ENCODE results near the gene NKAIN2.
"Not testable (repeated sequence)": the region's sequence is repeated elsewhere in the genome, so short reads cannot be mapped to it uniquely, and the experiment has no call there.

Gene NKAIN2

DNA sequence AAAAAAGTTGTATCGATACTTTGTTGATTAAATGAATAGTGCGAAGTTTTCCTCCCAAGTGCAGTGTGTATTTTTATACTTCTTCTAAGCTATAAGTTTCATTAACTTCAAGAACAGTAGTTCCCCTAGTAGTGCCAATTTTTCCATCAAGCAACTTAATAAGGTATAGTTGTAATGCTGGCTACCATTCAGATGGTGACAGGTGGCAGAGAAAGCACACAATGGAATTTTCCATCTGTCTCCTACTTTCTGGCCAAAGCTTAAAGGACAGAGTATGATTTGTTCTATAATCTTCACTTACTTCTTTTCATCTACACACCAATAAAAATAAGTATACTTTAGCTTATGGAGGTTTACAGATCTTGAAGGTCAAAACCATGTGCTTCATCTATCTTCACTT lies 431.1 kb downstream of the NKAIN2 start:
- Histone ChIP-seq H2AFZ (ENCODE audit: low read length) (no peak overlapping the region), H3K4me3 (ENCODE audit: low read length) (no peak overlapping the region), H3K36me3 (replicated peaks; ENCODE audit: insufficient read depth, low read length) (no peaks in the 10 kb centered on the region), H3K9ac (ENCODE audit: low read length) (no peak overlapping the region), H3F3A (ENCODE audit: insufficient read depth, low read length) (no peaks in the 10 kb centered on the region), H3K27me3 (replicated peaks; ENCODE audit: insufficient read depth, low read length) (no peaks in the 10 kb centered on the region), H3K4me1 (ENCODE audit: low read length) (no peaks in the 10 kb centered on the region), H4K20me1 (ENCODE audit: insufficient read depth, low read length) (no peaks in the 10 kb centered on the region), H3K27ac (ENCODE audit: low read length) (no peak overlapping the region), H3K79me2 (ENCODE audit: low read length) (no peaks in the 10 kb centered on the region), H3K4me2 (ENCODE audit: low read depth, low read length) (no peak overlapping the region), H3K9me2 (replicated peaks; ENCODE audit: insufficient read depth, low read length) (no peaks in the 10 kb centered on the region), H3K9me3 (replicated peaks; ENCODE audit: insufficient read depth, low read length) (no peaks in the 10 kb centered on the region)
- DNase-seq = no peak
- TF ChIP-seq EZH2phosphoT487 (IDR thresholded peaks at IDR 0.05; ENCODE audit: low read length) (no peak), EZH2 (optimal IDR thresholded peaks at IDR 0.05; ENCODE audit: low read depth, low read length) (no peak)
- TF ChIP-seq, protein P1, sequence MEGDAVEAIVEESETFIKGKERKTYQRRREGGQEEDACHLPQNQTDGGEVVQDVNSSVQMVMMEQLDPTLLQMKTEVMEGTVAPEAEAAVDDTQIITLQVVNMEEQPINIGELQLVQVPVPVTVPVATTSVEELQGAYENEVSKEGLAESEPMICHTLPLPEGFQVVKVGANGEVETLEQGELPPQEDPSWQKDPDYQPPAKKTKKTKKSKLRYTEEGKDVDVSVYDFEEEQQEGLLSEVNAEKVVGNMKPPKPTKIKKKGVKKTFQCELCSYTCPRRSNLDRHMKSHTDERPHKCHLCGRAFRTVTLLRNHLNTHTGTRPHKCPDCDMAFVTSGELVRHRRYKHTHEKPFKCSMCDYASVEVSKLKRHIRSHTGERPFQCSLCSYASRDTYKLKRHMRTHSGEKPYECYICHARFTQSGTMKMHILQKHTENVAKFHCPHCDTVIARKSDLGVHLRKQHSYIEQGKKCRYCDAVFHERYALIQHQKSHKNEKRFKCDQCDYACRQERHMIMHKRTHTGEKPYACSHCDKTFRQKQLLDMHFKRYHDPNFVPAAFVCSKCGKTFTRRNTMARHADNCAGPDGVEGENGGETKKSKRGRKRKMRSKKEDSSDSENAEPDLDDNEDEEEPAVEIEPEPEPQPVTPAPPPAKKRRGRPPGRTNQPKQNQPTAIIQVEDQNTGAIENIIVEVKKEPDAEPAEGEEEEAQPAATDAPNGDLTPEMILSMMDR (IDR thresholded peaks at IDR 0.05; ENCODE audit: low read length) = no peak

DNA sequence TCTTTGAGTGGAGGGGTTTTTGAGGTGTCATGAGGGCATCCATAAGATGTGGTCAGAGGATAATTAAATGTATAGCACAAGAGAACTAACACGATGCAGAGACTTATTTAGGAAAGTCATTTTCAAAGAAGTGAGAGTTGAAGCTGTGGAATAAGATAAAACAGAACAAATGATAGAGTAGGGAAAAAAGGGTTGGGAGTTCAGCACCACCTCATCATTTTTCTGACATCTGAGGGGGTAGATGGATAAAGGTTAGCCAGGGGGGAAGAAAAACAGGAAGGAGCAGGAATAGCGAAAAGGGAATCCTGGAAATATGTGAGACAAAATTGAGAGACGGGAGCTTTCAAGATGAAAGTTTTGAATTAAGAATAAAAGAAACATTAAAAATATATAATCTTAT lies 434.2 kb downstream of the NKAIN2 start:
- Histone ChIP-seq H2AFZ (ENCODE audit: low read length) (no peak overlapping the region), H3K79me2 (ENCODE audit: low read length) (no peaks in the 10 kb centered on the region), H3K9me2 (replicated peaks; ENCODE audit: insufficient read depth, low read length) (no peaks in the 10 kb centered on the region), H3K27ac (ENCODE audit: low read length) (no peak overlapping the region), H3K36me3 (replicated peaks; ENCODE audit: insufficient read depth, low read length) (no peaks in the 10 kb centered on the region), H4K20me1 (ENCODE audit: insufficient read depth, low read length) (no peaks in the 10 kb centered on the region), H3K4me2 (ENCODE audit: low read depth, low read length) (no peak overlapping the region), H3F3A (ENCODE audit: insufficient read depth, low read length) (no peaks in the 10 kb centered on the region), H3K4me3 (ENCODE audit: low read length) (no peak overlapping the region), H3K9me3 (replicated peaks; ENCODE audit: insufficient read depth, low read length) (no peaks in the 10 kb centered on the region), H3K27me3 (replicated peaks; ENCODE audit: insufficient read depth, low read length) (no peaks in the 10 kb centered on the region), H3K9ac (ENCODE audit: low read length) (no peak overlapping the region), H3K4me1 (ENCODE audit: low read length) (no peaks in the 10 kb centered on the region)
- DNase-seq = no peak
- no peak for TF ChIP-seq EZH2phosphoT487 (IDR thresholded peaks at IDR 0.05; ENCODE audit: low read length)

DNA sequence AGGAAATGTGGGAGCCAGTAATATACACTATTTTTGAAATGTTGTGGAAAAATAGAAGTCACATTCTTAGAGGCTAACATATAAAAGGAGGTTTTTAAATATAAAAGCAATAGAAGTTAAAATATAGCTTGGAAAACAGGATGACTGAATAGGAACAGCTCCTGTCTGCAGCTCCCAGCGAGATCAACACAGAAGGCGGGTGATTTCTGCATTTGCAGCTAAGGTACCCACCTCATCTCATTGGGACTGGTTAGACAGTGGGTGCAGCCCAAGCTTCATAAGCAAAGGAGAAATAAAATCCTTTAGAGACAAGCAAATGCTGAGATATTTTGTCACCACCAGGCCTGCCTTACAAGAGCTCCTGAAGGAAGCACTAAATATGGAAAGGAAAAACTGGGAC lies 434.7 kb downstream of the NKAIN2 start:
- not testable (repeated sequence) for H4K20me1 ChIP-seq (ENCODE audit: insufficient read depth, low read length); H2AFZ ChIP-seq (ENCODE audit: low read length); H3K4me3 ChIP-seq (ENCODE audit: low read length); H3K9me2 ChIP-seq (replicated peaks; ENCODE audit: insufficient read depth, low read length); H3F3A ChIP-seq (ENCODE audit: insufficient read depth, low read length); H3K79me2 ChIP-seq (ENCODE audit: low read length); DNase-seq; H3K27me3 ChIP-seq (replicated peaks; ENCODE audit: insufficient read depth, low read length); H3K4me2 ChIP-seq (ENCODE audit: low read depth, low read length); H3K27ac ChIP-seq (ENCODE audit: low read length); H3K9ac ChIP-seq (ENCODE audit: low read length); H3K9me3 ChIP-seq (replicated peaks; ENCODE audit: insufficient read depth, low read length); H3K4me1 ChIP-seq (ENCODE audit: low read length); H3K36me3 ChIP-seq (replicated peaks; ENCODE audit: insufficient read depth, low read length)

DNA sequence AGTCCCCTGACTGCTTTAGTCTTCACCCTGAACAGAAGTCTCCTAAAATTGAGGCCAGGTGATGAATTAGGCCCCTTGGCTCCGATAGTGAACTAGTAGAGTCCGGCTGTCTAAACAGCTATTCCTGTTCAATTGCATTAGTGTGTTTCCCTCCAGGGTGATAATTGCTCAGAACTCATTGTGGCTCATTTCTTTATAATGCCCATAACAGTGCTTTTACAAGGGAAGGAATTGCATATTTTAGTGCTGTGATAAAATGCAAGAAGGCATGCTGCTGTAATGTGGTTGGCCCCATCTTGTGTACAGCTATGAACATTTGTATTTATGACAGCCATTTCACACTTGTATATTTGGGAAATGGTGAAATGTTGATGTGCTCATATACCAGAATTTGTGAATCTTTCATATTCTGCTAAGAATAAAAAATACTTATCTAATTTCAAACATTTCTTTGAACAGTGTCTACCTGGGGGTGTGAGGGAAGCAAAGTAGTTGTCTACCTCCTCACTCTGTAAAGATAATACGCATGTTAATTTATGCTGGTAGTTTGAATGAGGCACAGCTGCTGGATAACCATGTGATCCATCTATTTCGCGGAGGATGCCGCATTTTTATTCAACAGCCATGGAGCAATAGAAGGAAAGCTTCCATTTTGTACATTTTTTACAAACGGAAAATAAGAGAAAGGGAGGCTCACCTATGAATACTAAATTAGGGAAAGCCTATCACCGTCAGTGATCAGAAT lies 451.4 kb downstream of the NKAIN2 start:
- Histone ChIP-seq H3K36me3 (replicated peaks; ENCODE audit: insufficient read depth, low read length) (no peaks in the 10 kb centered on the region), H2AFZ (ENCODE audit: low read length) (no peak overlapping the region), H3K79me2 (ENCODE audit: low read length) (no peaks in the 10 kb centered on the region), H3K9me2 (replicated peaks; ENCODE audit: insufficient read depth, low read length) (no peaks in the 10 kb centered on the region), H3K9me3 (replicated peaks; ENCODE audit: insufficient read depth, low read length) (no peaks in the 10 kb centered on the region), H4K20me1 (ENCODE audit: insufficient read depth, low read length) (no peaks in the 10 kb centered on the region), H3F3A (ENCODE audit: insufficient read depth, low read length) (no peaks in the 10 kb centered on the region), H3K4me3 (ENCODE audit: low read length) (no peak overlapping the region), H3K4me2 (ENCODE audit: low read depth, low read length) (no peak overlapping the region), H3K27me3 (replicated peaks; ENCODE audit: insufficient read depth, low read length) (no peaks in the 10 kb centered on the region), H3K27ac (ENCODE audit: low read length) (no peak overlapping the region), H3K9ac (ENCODE audit: low read length) (no peak overlapping the region), H3K4me1 (ENCODE audit: low read length) (no peaks in the 10 kb centered on the region)
- TF ChIP-seq EZH2phosphoT487 (IDR thresholded peaks at IDR 0.05; ENCODE audit: low read length) = no peak
- TF ChIP-seq, protein P1 (IDR thresholded peaks at IDR 0.05; ENCODE audit: low read length) = no peak
- no peak for TF ChIP-seq EZH2 (optimal IDR thresholded peaks at IDR 0.05; ENCODE audit: low read depth, low read length)
- no peak for DNase-seq
